H1 (cell line): ENCODE measurements around the gene TIMP4. TPM values are rescaled to one million over a fixed set of nuclear protein-coding genes. Genes with fewer than 3 reads are reported as not detected.

Experiments used
- CTBP2 ChIP-seq: IDR thresholded peaks from 2 replicates; pipeline ENCODE4 v1.7.0; 2011; ENCODE audit warnings: borderline replicate concordance, mild to moderate bottlenecking, moderate library complexity, mixed read lengths, low read length; ENCODE audit not compliant: insufficient read depth, insufficient read length
- JUN ChIP-seq: IDR thresholded peaks from 2 replicates; pipeline ENCODE4 v1.6.1; 2011; ENCODE audit warnings: low read depth, mild to moderate bottlenecking, improper control_type of control experiment, low read length
- NRF1 ChIP-seq: IDR thresholded peaks from 2 replicates; pipeline ENCODE4 v1.6.1; 2011; ENCODE audit warnings: mild to moderate bottlenecking, low read depth, low read length, improper control_type of control experiment
- SIRT6 ChIP-seq: IDR thresholded peaks from one replicate; pipeline ENCODE4 v1.7.1; 2012; ENCODE audit warnings: low read length, inconsistent platforms
- polyA plus RNA-seq, 7 experiments: library from polyadenylated mRNA; depleted of rRNA in 3 of 7; stranded (reverse) in 5 of 7; unstranded in 2 of 7; fragments of >200 nt in 5 of 7; fragments of 200-250 nt in 2 of 7; gene quantifications; 1 replicate in 5 of 7; 2 replicates in 1 of 7; 4 replicates in 1 of 7; pipeline versions ENCODE4 v1.2.1 to v1.2.3, GENCODE V29; 2011 to 2013; ENCODE audit warnings: missing spikeins in 2 of 7, mixed read lengths in 2 of 7
- total RNA-seq: library from RNA; stranded (reverse); fragmentation: NEBNext Ultra II Directional; extraction: Animal tissue kit (Norgen Biotek cat#: 25700); gene quantifications from 2 replicates; pipeline ENCODE4 v1.2.1, GENCODE V29; 2021

Gene TIMP4
- total and polyA plus RNA-seq, 2 of the 8 experiments (the other 6 are each of a cell fraction or from before 2014, with no cell fraction given): 5.1 to 8.7 TPM

- TF ChIP-seq JUN (no peak), NRF1 (no peak), CTBP2 (no peak), SIRT6 (no peak)
- TF ChIP-seq, all 59 proteins: peak for 0
Observed at GRCh38 chr3:12185172-12185710, 26.5 kb upstream of the TIMP4 start (continued).
